ENCODE data around the gene AMTN. TPM values are rescaled to one million over a fixed set of nuclear protein-coding genes. Genes with fewer than 3 reads are reported as not detected.

Gene AMTN
- total RNA-seq, 1 donor from 2014 or later = not detected

DNA sequence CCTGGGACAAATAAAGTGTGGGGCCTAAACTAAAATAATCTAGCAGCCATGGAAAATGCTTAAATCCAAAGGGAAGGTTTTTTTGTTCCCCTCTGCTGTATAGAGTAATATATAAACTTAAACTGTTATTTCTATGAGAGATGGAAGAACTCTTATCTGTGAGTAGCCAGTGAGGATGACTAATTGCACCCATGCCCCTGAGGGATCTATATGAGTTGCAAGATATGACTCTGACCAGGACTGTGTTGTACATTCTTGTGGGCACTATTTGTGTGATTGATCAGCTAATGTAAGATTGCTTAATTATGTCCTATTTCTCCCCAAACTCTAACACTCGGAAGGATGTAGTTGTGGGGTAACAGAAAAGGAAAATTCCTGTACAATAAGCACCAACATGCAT, 38.5 kb downstream of the AMTN start:
- intact Hi-C loops (cut with DNase I) = no loop called here
- ATAC-seq (no peak), DNase-seq (ENCODE audit: low spot score) (no peak)

DNA sequence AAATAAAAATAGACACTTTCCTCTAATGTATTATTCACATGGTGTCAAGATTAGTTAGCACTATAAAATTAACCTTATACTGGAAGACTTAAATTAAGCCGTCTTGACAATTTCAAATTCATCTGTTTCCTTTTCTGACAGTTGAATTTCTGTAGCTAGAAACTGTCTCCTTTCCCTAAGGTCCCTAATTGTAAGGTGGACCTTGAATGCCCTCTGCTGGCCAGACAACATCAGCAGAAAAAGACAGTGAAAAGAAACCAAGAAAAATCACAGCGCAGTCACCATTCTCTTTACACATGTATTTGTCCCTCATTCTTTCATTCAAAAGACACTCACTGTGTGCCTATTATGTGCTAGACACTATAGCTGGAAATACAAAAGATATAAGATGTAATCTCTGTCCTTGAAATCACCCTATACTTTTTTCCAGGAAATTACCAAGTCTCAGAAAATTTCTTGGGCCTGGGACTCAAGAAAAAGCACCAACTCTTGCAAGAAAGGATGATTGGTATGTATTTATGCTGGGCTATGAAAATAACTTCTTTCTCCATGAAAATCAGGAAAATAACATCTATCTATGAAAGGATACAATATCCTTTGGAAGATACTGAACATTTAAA, 41.0 kb downstream of the AMTN start:
- intact Hi-C loops (cut with DNase I) = no loop called here
- peak; percentile 65 for DNase-seq (ENCODE audit: low spot score)
- ATAC-seq = peak; percentile 72

DNA sequence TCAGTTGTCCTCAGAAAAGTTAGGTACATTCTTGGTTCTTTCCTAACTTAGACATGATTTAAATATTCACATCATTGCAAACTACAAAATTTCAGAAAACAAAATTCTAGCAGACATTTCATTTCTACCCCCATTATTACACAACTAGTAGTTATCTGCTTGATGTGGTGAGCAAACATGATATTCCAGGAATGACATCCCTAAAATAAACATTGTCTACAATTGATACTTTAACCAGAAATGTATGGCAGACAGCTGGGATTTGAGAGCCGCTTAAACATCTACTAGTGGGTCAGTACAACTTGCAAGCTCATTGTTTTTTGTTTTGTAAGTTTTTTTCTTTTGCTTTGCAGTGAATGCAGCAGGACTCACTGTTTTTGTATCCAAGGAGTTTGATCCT, 41.6 kb downstream of the AMTN start:
- intact Hi-C loops (cut with DNase I) = no loop called here
- ATAC-seq (no peak), DNase-seq (ENCODE audit: low spot score) (no peak)

- intact Hi-C loops (cut with DNase I) = no loop called here
- ATAC-seq = no peak
Measured at GRCh38 chr4:70564033-70564432, 45.7 kb downstream of the AMTN start.

GRCh38 chr4:70570796-70571195, 52.4 kb downstream of the AMTN start:
- no peak for ATAC-seq
- DNase-seq (ENCODE audit: low spot score) = no peak
- intact Hi-C loops (cut with DNase I) = no loop called here

More at GRCh38 chr4:70564033-70564432, 45.7 kb downstream of the AMTN start:
- no peak for DNase-seq (ENCODE audit: low spot score)

DNA sequence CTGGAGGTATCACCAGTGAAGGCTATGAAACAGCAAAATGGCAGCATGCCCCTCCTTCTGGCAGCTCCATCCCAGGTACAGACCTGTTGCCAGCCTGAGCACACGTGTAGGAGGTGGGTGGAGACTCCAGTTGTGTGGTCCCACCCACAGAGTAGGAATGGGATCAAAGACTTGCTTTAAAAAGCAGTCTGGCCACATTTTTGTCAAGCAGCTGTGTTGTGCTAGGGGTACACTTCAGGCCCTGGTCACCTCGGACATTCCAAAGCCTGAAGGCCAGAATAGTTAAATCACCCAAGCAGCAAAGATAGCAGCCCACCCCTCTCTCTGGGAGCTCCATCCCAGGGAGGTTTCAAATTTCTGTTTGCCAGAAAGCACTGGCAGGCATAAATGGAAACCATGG, 53.4 kb downstream of the AMTN start:
- ATAC-seq = no peak
- DNase-seq (ENCODE audit: low spot score) = no peak
- intact Hi-C loops (cut with DNase I) = no loop called here

DNA sequence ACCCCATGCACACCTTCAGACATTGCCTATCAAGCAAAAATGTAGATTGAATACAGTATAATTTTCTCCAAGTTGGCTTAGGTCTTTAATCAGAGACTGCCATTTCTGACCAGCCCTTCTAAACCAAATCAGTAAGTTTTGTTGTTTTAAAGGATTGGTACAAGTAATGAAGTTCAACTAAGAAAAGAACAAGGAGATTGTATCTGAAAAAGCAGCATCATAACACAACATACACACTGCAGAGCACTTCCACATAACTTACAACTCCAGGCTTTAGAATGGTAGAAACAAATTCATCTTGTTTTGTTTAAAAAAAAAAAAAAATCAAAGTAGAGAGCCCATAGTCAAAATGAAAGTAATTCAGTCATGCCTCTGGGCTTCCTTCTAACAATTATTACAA, 57.6 kb downstream of the AMTN start:
- DNase-seq (ENCODE audit: low spot score) (no peak), ATAC-seq (no peak)

DNA sequence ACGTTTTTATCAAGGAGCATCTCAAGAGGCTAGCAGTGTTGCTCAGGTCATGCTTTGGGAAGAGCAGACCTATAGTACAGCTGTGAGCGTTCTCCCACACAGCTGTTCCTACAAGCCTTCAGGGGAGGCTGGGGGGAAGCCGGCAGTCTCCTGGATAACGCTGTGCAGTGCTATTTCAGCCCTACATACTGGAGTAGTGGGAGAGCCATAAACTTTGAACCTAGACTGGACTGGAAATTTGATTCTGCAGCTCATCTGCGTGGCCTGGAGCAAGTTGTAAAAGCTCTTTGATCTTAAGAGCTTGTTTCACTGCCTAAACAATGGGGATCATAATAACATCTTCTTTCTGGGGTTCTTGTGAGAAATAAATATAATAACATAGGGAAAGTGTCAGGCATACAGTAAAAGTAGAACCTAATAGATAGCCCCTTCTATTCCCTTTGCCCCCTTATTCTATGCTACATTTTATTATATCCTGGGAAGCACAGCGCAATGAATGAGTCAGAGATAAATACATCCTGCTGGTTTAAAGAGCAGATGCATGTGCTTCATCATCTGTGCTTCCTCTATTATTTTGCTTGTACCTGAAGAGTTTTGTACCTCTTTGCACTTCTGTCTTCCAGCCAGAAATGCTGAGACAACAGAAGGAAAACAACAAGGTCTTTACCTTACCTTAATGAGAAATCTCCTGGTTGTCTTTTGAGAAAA, 59.0 kb downstream of the AMTN start:
- ATAC-seq = no peak
- no peak for DNase-seq (ENCODE audit: low spot score)
- intact Hi-C loops (cut with DNase I) = no loop called here

More for the DNA sequence above, 57.6 kb downstream of the AMTN start:
- intact Hi-C loops (cut with DNase I) = no loop called here

DNA sequence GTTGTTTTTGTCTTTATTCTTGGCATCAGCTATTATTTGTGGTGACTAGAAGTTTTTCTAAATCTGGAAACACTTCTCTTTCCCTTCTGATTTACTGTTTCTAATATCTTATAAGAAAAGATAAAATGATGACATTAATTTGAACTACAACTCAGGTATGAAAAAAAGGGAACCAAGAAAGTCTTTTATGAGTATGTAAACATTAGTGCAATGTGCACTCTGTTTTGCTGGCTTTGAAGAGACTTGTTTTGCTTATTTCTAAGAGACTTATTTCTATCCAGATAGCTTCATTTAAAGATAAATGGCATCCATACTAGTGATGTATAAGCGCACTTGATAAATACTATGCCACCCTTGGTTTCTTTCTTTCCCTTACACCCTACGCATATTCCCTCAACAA, 63.6 kb downstream of the AMTN start:
- DNase-seq (ENCODE audit: low spot score) = no peak
- intact Hi-C loops (cut with DNase I) = no loop called here
- ATAC-seq = no peak

Other genes starting within 250 kb of the AMTN start
- not detected for gene CABS1, start 183.6 kb upstream of the AMTN start, total RNA-seq
- not detected for gene SMR3A, start 157.8 kb upstream of the AMTN start, total RNA-seq
- not detected for gene SMR3B, start 135.4 kb upstream of the AMTN start, total RNA-seq
- not detected for gene OPRPN, start 120.6 kb upstream of the AMTN start, total RNA-seq
- gene MUC7, start 46.4 kb upstream of the AMTN start, total RNA-seq = not detected
- gene AMBN, start 73.7 kb downstream of the AMTN start, total RNA-seq = not detected
- not detected for gene ENAM, start 110.2 kb downstream of the AMTN start, total RNA-seq
- gene JCHAIN, start 147.9 kb downstream of the AMTN start, total RNA-seq = 13.3 TPM
- 21.5 TPM for gene UTP3, start 170.0 kb downstream of the AMTN start, total RNA-seq
- gene RUFY3, start 203.4 kb downstream of the AMTN start, total RNA-seq = 109 TPM